Thyroid gland (tissue), 4 donors: ENCODE measurements around the gene TBC1D13. TPM values are rescaled to one million over a fixed set of nuclear protein-coding genes. Genes with fewer than 3 reads are reported as not detected.

Source experiments
- small RNA-seq: library from RNA; depleted of rRNA; stranded (forward); fragments of <200 nt; gene quantifications from one replicate; pipeline ENCODE3, GENCODE V24; 2016
- total RNA-seq, 4 donors: library from RNA; depleted of rRNA; stranded (reverse); fragments of >200 nt; gene quantifications; one replicate each; pipeline ENCODE4 v1.2.3, GENCODE V29; 2016

The TBC1D13 gene
- total RNA-seq, 4 donors from 2014 or later = 18.6 to 32.1 (median 27.6) TPM

Small RNA genes lying within 50 kb of the gene (small RNA-seq; reads per million reads assigned to genes)
- gene RF00017 = not detected

Other genes with a start within 250 kb of the TBC1D13 start
- 100 to 1,000 TPM; 189 to 307 (median 278) TPM for gene SPTAN1, start 234.7 kb upstream of the TBC1D13 start, total RNA-seq
- gene DYNC2I2, start 130.4 kb upstream of the TBC1D13 start, total RNA-seq = 100 to 1,000 TPM in 2 of 4 donors, 10 to 100 TPM in 2; 86.1 to 179 (median 132) TPM
- 100 to 1,000 TPM; 173 to 217 (median 202) TPM for gene SET, start 98.0 kb upstream of the TBC1D13 start, total RNA-seq
- gene PKN3, start 84.8 kb upstream of the TBC1D13 start, total RNA-seq = 1 to 10 TPM; 4.4 to 7.6 (median 6.4) TPM
- gene ZDHHC12, start 63.1 kb upstream of the TBC1D13 start, total RNA-seq = 10 to 100 TPM; 21.2 to 45.7 (median 33.7) TPM
- 100 to 1,000 TPM in 1 of 4 donors, 10 to 100 TPM in 3; 45.1 to 129 (median 70.2) TPM for gene ZER1, start 15.3 kb upstream of the TBC1D13 start, total RNA-seq
- gene ENDOG, start 31.2 kb downstream of the TBC1D13 start, total RNA-seq = 10 to 100 TPM; 15.2 to 74.6 (median 40.1) TPM
- 10 to 100 TPM; 16.7 to 38.4 (median 27.4) TPM for gene SPOUT1, start 42.5 kb downstream of the TBC1D13 start, total RNA-seq
- gene KYAT1, start 94.7 kb downstream of the TBC1D13 start, total RNA-seq = 10 to 100 TPM in 3 of 4 donors, 1 to 10 TPM in 1; 5.8 to 12.6 (median 12.3) TPM
- 10 to 100 TPM; 56.3 to 65.6 (median 61.5) TPM for gene LRRC8A, start 94.9 kb downstream of the TBC1D13 start, total RNA-seq
- gene PHYHD1, start 133.7 kb downstream of the TBC1D13 start, total RNA-seq = 10 to 100 TPM; 10.1 to 65.3 (median 39.4) TPM
- gene DOLK, start 160.3 kb downstream of the TBC1D13 start, total RNA-seq = 10 to 100 TPM; 21.1 to 25.2 (median 22.2) TPM
- gene NUP188, start 160.4 kb downstream of the TBC1D13 start, total RNA-seq = 10 to 100 TPM; 27.1 to 78.2 (median 35.8) TPM
- gene SH3GLB2, start 241.1 kb downstream of the TBC1D13 start, total RNA-seq = 100 to 1,000 TPM in 1 of 4 donors, 10 to 100 TPM in 3; 89.5 to 139 (median 93.7) TPM
- 10 to 100 TPM; 23.9 to 78.8 (median 50.0) TPM for gene MIGA2, start 249.4 kb downstream of the TBC1D13 start, total RNA-seq